Measurements from ENCODE around the gene PIP4P1. TPM values are rescaled to one million over a fixed set of nuclear protein-coding genes. Genes with fewer than 3 reads are reported as not detected.

Gene PIP4P1
- total RNA-seq, 2 experiments from 2014 or later = 31.6 to 32.3 TPM

- Mint-ChIP-seq H3K36me3 (ENCODE audit: low read depth) (no peaks in the 10 kb centered on the region), H3K4me1 (ENCODE audit: low read depth) (peaks cover 32% of the 10 kb centered on the region), H3K27ac (peak within 1 kb of the TSS; percentile 89), H3K9me3 (no peaks in the 10 kb centered on the region), H3K27me3 (ENCODE audit: low read depth) (no peaks in the 10 kb centered on the region), H3K4me3 (peak within 1 kb of the TSS; percentile 85)
- intact Hi-C loops (cut with micrococcal nuclease) = loop anchor here (1.0 kb wide), 9 partner anchors 12 to 270 kb away; partner anchors contain the start of genes APEX1, PARP2 and PIP4P1
- DNase-seq = peak; percentile 82
- CTCF ChIA-PET = interaction anchor here (1.0 to 3.3 kb wide), 12 partner anchors 10 to 278 kb away, joined by 3 to 33 read pairs (median 9); partner anchors contain the start of genes APEX1, OSGEP and PARP2
Observed at GRCh38 chr14:20412876-20413743, 48.1 kb downstream of the PIP4P1 start, which contains the start of gene TEP1. TEP1 (minus strand) TSS chr14:20413501; CDS start chr14:20408439, 5,062 bp downstream.

GRCh38 chr14:20412411-20412810 lies 48.8 kb downstream of the PIP4P1 start:
- H3K36me3 Mint-ChIP-seq (ENCODE audit: low read depth) = peaks cover 4% of the 10 kb centered on the region
- H3K27ac Mint-ChIP-seq = peak overlapping the region; percentile 89
- H3K27me3 Mint-ChIP-seq (ENCODE audit: low read depth) = no peaks in the 10 kb centered on the region
- intact Hi-C loops (cut with micrococcal nuclease) = loop anchor here (1.0 kb wide), 1 partner anchor 11 kb away; no protein-coding TSS in a partner anchor
- H3K9me3 Mint-ChIP-seq = no peaks in the 10 kb centered on the region
- DNase-seq = no peak
- peaks cover 32% of the 10 kb centered on the region for H3K4me1 Mint-ChIP-seq (ENCODE audit: low read depth)
- peak overlapping the region; percentile 85 for H3K4me3 Mint-ChIP-seq
- CTCF ChIA-PET = interaction anchor here (1.3 to 3.0 kb wide), 3 partner anchors 33 to 85 kb away, joined by 3 to 10 read pairs (median 7); no protein-coding TSS in a partner anchor

GRCh38 chr14:20409226-20409625 lies 52.0 kb downstream of the PIP4P1 start:
- Mint-ChIP-seq H3K27ac (no peak overlapping the region), H3K36me3 (ENCODE audit: low read depth) (peaks cover 27% of the 10 kb centered on the region), H3K4me3 (no peak overlapping the region), H3K4me1 (ENCODE audit: low read depth) (peaks cover 33% of the 10 kb centered on the region), H3K9me3 (no peaks in the 10 kb centered on the region), H3K27me3 (ENCODE audit: low read depth) (no peaks in the 10 kb centered on the region)
- CTCF ChIA-PET = no interaction called here
- no peak for DNase-seq
- intact Hi-C loops (cut with micrococcal nuclease) = no loop called here

Other genes starting within 250 kb of the PIP4P1 start
- gene OR11H6, start 237.7 kb downstream of the PIP4P1 start, total RNA-seq = not detected
- gene OR11H7, start 232.5 kb downstream of the PIP4P1 start, total RNA-seq = not detected
- not detected for gene OR11H4, start 222.1 kb downstream of the PIP4P1 start, total RNA-seq
- gene TTC5, start 155.5 kb downstream of the PIP4P1 start, total RNA-seq = 10 to 100 TPM; 15.2 to 18.5 TPM
- gene CCNB1IP1, start 128.2 kb downstream of the PIP4P1 start, total RNA-seq = 10 to 100 TPM; 93.4 to 98.6 TPM
- 10 to 100 TPM; 62.5 to 63.5 TPM for gene PARP2, start 117.8 kb downstream of the PIP4P1 start, total RNA-seq
- 10 to 100 TPM; 34.3 to 37.0 TPM for gene TEP1, start 47.9 kb downstream of the PIP4P1 start, total RNA-seq
- gene KLHL33, start 25.3 kb downstream of the PIP4P1 start, total RNA-seq = under 1 TPM; 0.07 to 0.10 TPM
- gene OSGEP, start 6.6 kb downstream of the PIP4P1 start, total RNA-seq = 10 to 100 TPM; 35.7 to 36.8 TPM
- 100 to 1,000 TPM; 187 to 190 TPM for gene APEX1, start 6.2 kb downstream of the PIP4P1 start, total RNA-seq
- gene PNP, start 8.0 kb upstream of the PIP4P1 start, total RNA-seq = 100 to 1,000 TPM; 187 to 191 TPM
- gene RNASE10, start 44.1 kb upstream of the PIP4P1 start, total RNA-seq = under 1 TPM; 0.48 to 0.52 TPM
- not detected for gene RNASE9, start 99.6 kb upstream of the PIP4P1 start, total RNA-seq
- gene RNASE11, start 126.6 kb upstream of the PIP4P1 start, total RNA-seq = not detected
- not detected for gene RNASE12, start 129.9 kb upstream of the PIP4P1 start, total RNA-seq
- not detected for gene OR6S1, start 180.3 kb upstream of the PIP4P1 start, total RNA-seq
- under 1 TPM in 1 of 2 experiments, not detected in 1; 0.19 TPM for gene RNASE4, start 223.1 kb upstream of the PIP4P1 start, total RNA-seq
- gene ANG, start 227.3 kb upstream of the PIP4P1 start, total RNA-seq = under 1 TPM; 0.27 to 0.38 TPM